H1 (cell line): ENCODE measurements around the gene ZBTB14. TPM values are rescaled to one million over a fixed set of nuclear protein-coding genes. Genes with fewer than 3 reads are reported as not detected.
A peak's percentile ranks its signal among the peaks of the same experiment; 100 is the strongest.

Experiments
- CTCF ChIA-PET: fragments of 300-600 bp; sonication (Branson Sonifier 250); formaldehyde crosslinking; loops from one replicate; lab custom pipeline; 2021; ENCODE audit not compliant: partially characterized antibody; lab: Charles Lee
- POLR2A ChIA-PET: fragments of 300-600 bp; sonication (Branson Sonifier 250); formaldehyde crosslinking; loops from one replicate; lab custom pipeline; 2021; ENCODE audit warnings: inconsistent platforms; ENCODE audit not compliant: partially characterized antibody; lab: Charles Lee
- DNase-seq, 2 experiments: peaks; one replicate each; pipeline versions ENCODE4 v3.0.0 to v3.0.0-alpha.2; 2010 to 2022; ENCODE audit warnings: low spot score in 2 of 2, low read depth in 1 of 2, mixed read lengths in 1 of 2
- FAIRE-seq: peaks from 2 replicates; lab custom pipeline; 2011; peaks lifted over from hg19 to GRCh38; lab: Jason Lieb, UNC
- H2AFZ ChIP-seq: 2 replicates; pipeline ENCODE4 v1.8.1; 2012; ENCODE audit warnings: low read length, inconsistent platforms
- H2AK5ac ChIP-seq: 2 replicates; pipeline ENCODE4 v1.6.1; 2013; ENCODE audit warnings: low read depth, low read length
- H2BK120ac ChIP-seq: replicated peaks from 2 replicates; pipeline ENCODE3; 2013; ENCODE audit warnings: low read depth, low read length, inconsistent platforms
- H2BK12ac ChIP-seq: 2 replicates; pipeline ENCODE4 v1.6.1; 2013; ENCODE audit warnings: low read depth, low read length
- H2BK15ac ChIP-seq: 2 replicates; pipeline ENCODE4 v1.6.1; 2013; ENCODE audit warnings: low read length
- H2BK20ac ChIP-seq: 2 replicates; pipeline ENCODE4 v1.6.1; 2013; ENCODE audit warnings: low read length
- H2BK5ac ChIP-seq: 2 replicates; pipeline ENCODE4 v1.6.1; 2013; ENCODE audit warnings: low read depth, low read length
- H3K14ac ChIP-seq: 2 replicates; pipeline ENCODE4 v1.6.1; 2013; ENCODE audit warnings: inconsistent platforms; ENCODE audit not compliant: insufficient read length
- H3K18ac ChIP-seq: 2 replicates; pipeline ENCODE4 v1.6.1; 2013; ENCODE audit warnings: low read length; ENCODE audit errors: extremely low read depth
- H3K23ac ChIP-seq: 2 replicates; pipeline ENCODE4 v1.6.1; 2013; ENCODE audit warnings: inconsistent platforms; ENCODE audit not compliant: insufficient read length
- H3K23me2 ChIP-seq: 2 replicates; pipeline ENCODE4 v1.6.1; 2013; ENCODE audit warnings: low read depth, low read length
- H3K27ac ChIP-seq: 2 replicates; pipeline ENCODE4 v1.6.1; 2011; ENCODE audit warnings: low read depth, low read length, inconsistent platforms
- H3K27me3 ChIP-seq, 4 experiments: replicated peaks in 1 of 4; 1 replicate in 1 of 4; 2 replicates in 3 of 4; pipeline versions ENCODE4 v1.6.1 to v1.8.1; 2011 to 2013; ENCODE audit warnings: low read length in 3 of 4, mild to moderate bottlenecking in 3 of 4, inconsistent platforms in 2 of 4, mixed read lengths in 2 of 4, moderate library complexity in 1 of 4; ENCODE audit not compliant: control insufficient read depth in 3 of 4, insufficient read depth in 3 of 4; ENCODE audit errors: extremely low read depth in 1 of 4
- H3K36me3 ChIP-seq, 4 experiments: 2 replicates each; pipeline versions ENCODE4 v1.6.1 to v1.8.1; 2011 to 2013; ENCODE audit warnings: mild to moderate bottlenecking in 4 of 4, low read length in 3 of 4, moderate library complexity in 2 of 4, control low read depth in 1 of 4, inconsistent platforms in 1 of 4; ENCODE audit not compliant: insufficient read depth in 4 of 4, control insufficient read depth in 2 of 4
- H3K4ac ChIP-seq: replicated peaks from 2 replicates; pipeline ENCODE3; 2013; ENCODE audit warnings: low read length, low read depth, mixed read lengths, inconsistent platforms; ENCODE audit not compliant: insufficient read length
- H3K4me1 ChIP-seq, 4 experiments: replicated peaks in 1 of 4; 1 replicate in 1 of 4; 2 replicates in 3 of 4; pipeline versions ENCODE4 v1.6.1 to v1.8.1; 2011 to 2013; ENCODE audit warnings: low read length in 3 of 4, inconsistent platforms in 2 of 4, mixed read lengths in 1 of 4; ENCODE audit not compliant: insufficient read depth in 4 of 4, control insufficient read depth in 3 of 4
- H3K4me2 ChIP-seq, 2 experiments: 2 replicates each; pipeline versions ENCODE4 v1.6.1 to v1.8.1; 2011 to 2013; ENCODE audit warnings: low read depth in 2 of 2, low read length in 2 of 2, control low read depth in 1 of 2, inconsistent platforms in 1 of 2, mild to moderate bottlenecking in 1 of 2; ENCODE audit not compliant: insufficient read depth in 1 of 2
- H3K4me3 ChIP-seq, 4 experiments: fragments of 200-600, 300-600 bp in 1 of 4; sonication (generic), shearing (Covaris generic), sonication (Bioruptor Twin) in 1 of 4; 2 replicates each; pipeline versions ENCODE4 v1.5.1 to v1.8.1; 2011 to 2016; ENCODE audit warnings: low read length in 4 of 4, low read depth in 3 of 4, control low read depth in 2 of 4, inconsistent platforms in 2 of 4, mild to moderate bottlenecking in 2 of 4, mixed read lengths in 1 of 4, moderate library complexity in 1 of 4; ENCODE audit not compliant: insufficient read depth in 2 of 4; ENCODE audit errors: extremely low read depth in 1 of 4
- H3K56ac ChIP-seq: replicated peaks from 2 replicates; pipeline ENCODE3; 2013; ENCODE audit warnings: low read depth, mild to moderate bottlenecking, mixed read lengths, low read length, inconsistent platforms; ENCODE audit not compliant: insufficient read length
- H3K79me1 ChIP-seq: 2 replicates; pipeline ENCODE4 v1.6.1; 2013; ENCODE audit warnings: low read depth, low read length, control low read depth
- H3K79me2 ChIP-seq, 2 experiments: 2 replicates each; pipeline versions ENCODE4 v1.6.1 to v1.8.1; 2012 to 2013; ENCODE audit warnings: low read length in 2 of 2, mild to moderate bottlenecking in 2 of 2, inconsistent platforms in 1 of 2; ENCODE audit not compliant: insufficient read depth in 2 of 2, control insufficient read depth in 1 of 2
- H3K9ac ChIP-seq, 4 experiments: replicated peaks in 1 of 4; 1 replicate in 1 of 4; 2 replicates in 3 of 4; pipeline versions ENCODE4 v1.6.1 to v1.8.1; 2011 to 2013; ENCODE audit warnings: low read depth in 3 of 4, low read length in 3 of 4, control low read depth in 2 of 4, mild to moderate bottlenecking in 2 of 4, moderate library complexity in 2 of 4, inconsistent platforms in 1 of 4; ENCODE audit errors: extremely low read depth in 1 of 4
- H3K9me3 ChIP-seq, 2 experiments: 2 replicates each; pipeline versions ENCODE4 v1.6.1 to v1.8.1; 2012 to 2013; ENCODE audit warnings: mild to moderate bottlenecking in 2 of 2, moderate library complexity in 2 of 2, control low read depth in 1 of 2, inconsistent platforms in 1 of 2, low read depth in 1 of 2, low read length in 1 of 2, mixed read lengths in 1 of 2; ENCODE audit not compliant: insufficient read depth in 2 of 2
- H4K20me1 ChIP-seq, 2 experiments: replicated peaks in 1 of 2; 2 replicates each; pipeline versions ENCODE3 to v1.8.1; 2011 to 2013; ENCODE audit warnings: inconsistent platforms in 2 of 2, low read length in 2 of 2, mild to moderate bottlenecking in 1 of 2; ENCODE audit not compliant: insufficient read depth in 2 of 2, control insufficient read depth in 1 of 2
- H4K5ac ChIP-seq: 2 replicates; pipeline ENCODE4 v1.6.1; 2013; ENCODE audit warnings: low read length, low read depth, mixed read lengths, inconsistent platforms; ENCODE audit not compliant: insufficient read length
- H4K8ac ChIP-seq: 2 replicates; pipeline ENCODE4 v1.8.0; 2013; ENCODE audit warnings: mild to moderate bottlenecking, moderate library complexity, low read length, inconsistent platforms; ENCODE audit not compliant: insufficient read depth; ENCODE audit errors: extremely low read depth
- H4K91ac ChIP-seq: replicated peaks from 2 replicates; pipeline ENCODE3; 2013; ENCODE audit warnings: low read length, mixed read lengths, inconsistent platforms; ENCODE audit not compliant: insufficient read length
- EGR1 ChIP-seq: IDR thresholded peaks from 2 replicates; pipeline ENCODE4 v1.6.1; 2011; ENCODE audit warnings: low read depth, low read length, borderline replicate concordance
- GTF2F1 ChIP-seq: IDR thresholded peaks from 2 replicates; pipeline ENCODE4 v1.6.1; 2012; ENCODE audit warnings: low read depth, low read length, improper control_type of control experiment, borderline replicate concordance
- HDAC6 ChIP-seq: IDR thresholded peaks from one replicate; pipeline ENCODE4 v1.7.1; 2012; ENCODE audit warnings: low read depth, mild to moderate bottlenecking, inconsistent platforms, low read length, moderate library complexity
- JUN ChIP-seq: IDR thresholded peaks from 2 replicates; pipeline ENCODE4 v1.6.1; 2011; ENCODE audit warnings: low read depth, mild to moderate bottlenecking, improper control_type of control experiment, low read length
- KDM1A ChIP-seq: fragments of 200-600, 300-600 bp; sonication (generic); IDR thresholded peaks from 2 replicates; pipeline ENCODE4 v1.7.1; 2016; ENCODE audit warnings: mild to moderate bottlenecking, low read length, borderline replicate concordance
- NANOG ChIP-seq: IDR thresholded peaks from 2 replicates; pipeline ENCODE4 v1.6.1; 2011; ENCODE audit warnings: low read length, low read depth, mild to moderate bottlenecking, inconsistent platforms; ENCODE audit not compliant: insufficient read depth, poor library complexity, severe bottlenecking
- NRF1 ChIP-seq: IDR thresholded peaks from 2 replicates; pipeline ENCODE4 v1.6.1; 2011; ENCODE audit warnings: mild to moderate bottlenecking, low read depth, low read length, improper control_type of control experiment
- RNF2 ChIP-seq: fragments of 200-900, 300-1000 bp; sonication (generic); IDR thresholded peaks from 2 replicates; pipeline ENCODE4 v1.7.1; 2016; ENCODE audit warnings: borderline replicate concordance, low read depth, mild to moderate bottlenecking, antibody characterized with exemption, low read length; ENCODE audit not compliant: poor library complexity, severe bottlenecking; ENCODE audit errors: missing control alignments
- SIRT6 ChIP-seq: IDR thresholded peaks from one replicate; pipeline ENCODE4 v1.7.1; 2012; ENCODE audit warnings: low read length, inconsistent platforms
- SP4 ChIP-seq: IDR thresholded peaks from 2 replicates; pipeline ENCODE4 v1.6.1; 2012; ENCODE audit warnings: low read length, inconsistent platforms
- TAF1 ChIP-seq: IDR thresholded peaks from 2 replicates; pipeline ENCODE4 v1.6.1; 2011; ENCODE audit warnings: mild to moderate bottlenecking, low read depth, low read length
- YY1 ChIP-seq: IDR thresholded peaks from 2 replicates; pipeline ENCODE4 v1.6.1; 2011; ENCODE audit warnings: low read depth, mild to moderate bottlenecking, low read length
- WGBS, 2 experiments: shearing (Covaris generic) in 1 of 2; methylation state at CpG; one replicate each; pipeline versions ENCODE4 v1.1.6 to v1.1.7; 2013 to 2015; ENCODE audit warnings: low lambda C conversion rate in 2 of 2, mixed read lengths in 2 of 2, inconsistent platforms in 1 of 2, low coverage in 1 of 2, missing lambda C conversion rate in 1 of 2; ENCODE audit not compliant: insufficient replicate concordance in 2 of 2, insufficient coverage in 1 of 2, insufficient read length in 1 of 2; ENCODE audit errors: extremely low coverage in 1 of 2, missing lambda C conversion rate in 1 of 2; 5-methylcytosine and 5-hydroxymethylcytosine counted together
- polyA plus RNA-seq, 7 experiments: library from polyadenylated mRNA; depleted of rRNA in 3 of 7; stranded (reverse) in 5 of 7; unstranded in 2 of 7; fragments of >200 nt in 5 of 7; fragments of 200-250 nt in 2 of 7; gene quantifications; 1 replicate in 5 of 7; 2 replicates in 1 of 7; 4 replicates in 1 of 7; pipeline versions ENCODE4 v1.2.1 to v1.2.3, GENCODE V29; 2011 to 2013; ENCODE audit warnings: missing spikeins in 2 of 7, mixed read lengths in 2 of 7
- total RNA-seq: library from RNA; stranded (reverse); fragmentation: NEBNext Ultra II Directional; extraction: Animal tissue kit (Norgen Biotek cat#: 25700); gene quantifications from 2 replicates; pipeline ENCODE4 v1.2.1, GENCODE V29; 2021

Gene ZBTB14
- total and polyA plus RNA-seq, 2 of the 8 experiments (the other 6 are each of a cell fraction or from before 2014, with no cell fraction given): 5.2 to 18.3 TPM

GRCh38 chr18:5334456-5335075 is 39.0 kb upstream of the ZBTB14 start:
- ChIA-PET CTCF (no interaction called here), POLR2A (no interaction called here)
- H4K5ac ChIP-seq: no peak overlapping the region
- no peak for DNase-seq
- no peak overlapping the region for H2BK5ac ChIP-seq
- peak overlapping the region; percentile 43; the same call in 1 of the 2 replicates for H2AFZ ChIP-seq
- no peak overlapping the region for H3K4ac ChIP-seq
- H3K56ac ChIP-seq: no peak overlapping the region
- H3K14ac ChIP-seq: no peak overlapping the region
- H2BK15ac ChIP-seq: no peak overlapping the region
- no peak overlapping the region for H2BK20ac ChIP-seq
- H3K4me2 ChIP-seq: no peak overlapping the region
- no peaks in the 10 kb centered on the region for H3K36me3 ChIP-seq
- no peak overlapping the region for H2AK5ac ChIP-seq
- H3K79me1 ChIP-seq: no peaks in the 10 kb centered on the region
- H4K8ac ChIP-seq: no peak overlapping the region
- H3K18ac ChIP-seq: no peak overlapping the region
- no peak overlapping the region for H3K23ac ChIP-seq
- no peak overlapping the region for H3K27ac ChIP-seq
- H3K4me1 ChIP-seq: peaks cover 0 to 2% (median 0%) of the 10 kb centered on the region in 4 experiments; a peak in 3 of 7 replicates
- no peak overlapping the region for H2BK120ac ChIP-seq
- no peaks in the 10 kb centered on the region for H3K79me2 ChIP-seq
- H3K27me3 ChIP-seq: no peaks in the 10 kb centered on the region
- no peaks in the 10 kb centered on the region for H3K9me3 ChIP-seq
- H3K23me2 ChIP-seq: no peaks in the 10 kb centered on the region
- H3K9ac ChIP-seq: no peak overlapping the region
- 0 out of 8 replicates have a peak overlapping the region, but pooled peaks of 1 of the 4 experiments have one; percentile 6 for H3K4me3 ChIP-seq
- no peak overlapping the region for H4K91ac ChIP-seq
- WGBS, 2 experiments: 42% methylated on average over 5 of the region's 6 CpGs; no CpG with 5 or more reads in 1 of the 2 experiments
- no peaks in the 10 kb centered on the region for H4K20me1 ChIP-seq
- no peak for FAIRE-seq
- H2BK12ac ChIP-seq: no peak overlapping the region
- TF ChIP-seq SIRT6: no peak
- TF ChIP-seq RNF2: no peak
- no peak for TF ChIP-seq JUN
- no peak for TF ChIP-seq EGR1
- no peak for TF ChIP-seq GTF2F1
- TF ChIP-seq YY1: no peak
- no peak for TF ChIP-seq KDM1A
- no peak for TF ChIP-seq NANOG
- no peak for TF ChIP-seq NRF1
- TF ChIP-seq HDAC6: no peak
- TF ChIP-seq TAF1: no peak
- TF ChIP-seq SP4: no peak
